Lung (tissue), 12 donors: ENCODE measurements around the gene MED13L. TPM values are rescaled to one million over a fixed set of nuclear protein-coding genes. Genes with fewer than 3 reads are reported as not detected.

Experiments
- ATAC-seq: fragments of 200-7000 bp; cut with Tn5 transposase; one replicate; pipeline ENCODE4 v1.9.1; 2020; ENCODE audit warnings: moderate number of reproducible peaks; ENCODE audit not compliant: insufficient read depth, low FRiP score
- DNase-seq, 3 donors: peaks; one replicate each; pipeline ENCODE4 v3.0.0-alpha.2; 2013 to 2017
- H3K27ac ChIP-seq, 2 donors: one replicate each; pipeline ENCODE4 v1.5.1; 2013; ENCODE audit warnings: mild to moderate bottlenecking in 2 of 2, moderate library complexity in 2 of 2, control low read depth in 1 of 2, inconsistent platforms in 1 of 2, low read depth in 1 of 2, low read length in 1 of 2
- H3K27me3 ChIP-seq, 3 donors: one replicate each; pipeline ENCODE4 v1.5.1; 2013; ENCODE audit warnings: low read length in 2 of 3; ENCODE audit not compliant: control insufficient read depth in 3 of 3, insufficient read depth in 3 of 3
- H3K36me3 ChIP-seq, 4 donors: one replicate each; pipeline ENCODE4 v1.5.1; 2013; ENCODE audit warnings: low read length in 4 of 4, mild to moderate bottlenecking in 1 of 4, moderate library complexity in 1 of 4; ENCODE audit not compliant: control insufficient read depth in 4 of 4, insufficient read depth in 4 of 4
- H3K4me1 ChIP-seq, 5 donors: one replicate each; pipeline ENCODE4 v1.5.1; 2013; ENCODE audit warnings: low read length in 5 of 5, mild to moderate bottlenecking in 2 of 5, moderate library complexity in 1 of 5; ENCODE audit not compliant: control insufficient read depth in 5 of 5, insufficient read depth in 5 of 5
- H3K4me3 ChIP-seq: one replicate; pipeline ENCODE4 v1.5.1; 2013; ENCODE audit warnings: mild to moderate bottlenecking, control low read depth, moderate library complexity
- H3K9ac ChIP-seq, 2 donors: one replicate each; pipeline ENCODE4 v1.5.1; 2013; ENCODE audit warnings: low read length in 2 of 2, control low read depth in 1 of 2; ENCODE audit not compliant: insufficient read depth in 1 of 2
- H3K9me3 ChIP-seq, 4 donors: one replicate each; pipeline ENCODE4 v1.5.1; 2013; ENCODE audit warnings: low read length in 3 of 4, mild to moderate bottlenecking in 1 of 4, moderate library complexity in 1 of 4; ENCODE audit not compliant: control insufficient read depth in 4 of 4, insufficient read depth in 3 of 4
- CTCF ChIP-seq: IDR thresholded peaks from 2 replicates; pipeline ENCODE4 v1.5.1; 2012; ENCODE audit warnings: mild to moderate bottlenecking; ENCODE audit errors: control extremely low read depth, extremely low read depth
- WGBS, 2 donors: extraction: QIAGEN DNeasy Blood & Tissue Kit; methylation state at CpG; one replicate each; pipeline ENCODE4 v1.1.7; 2013; 5-methylcytosine and 5-hydroxymethylcytosine counted together
- polyA plus RNA-seq, 2 donors: library from polyadenylated mRNA; stranded (reverse); fragments of 200-250 nt; gene quantifications; one replicate each; pipeline ENCODE4 v1.2.1, GENCODE V29; 2013
- total RNA-seq, 2 donors: library from RNA; depleted of rRNA in 1 of 2; stranded (reverse); fragments of >200 nt in 1 of 2; gene quantifications; one replicate each; pipeline ENCODE4 v1.2.1, GENCODE V29; 2014 to 2021
- donor health status: control.
- donor health status: control.
- donor health status: Bipolar disorder and iron deficiency.
- donor health status: healthy.
- donor health status: DM: yes; HTN: yes; CAD: no.

MED13L gene
- total and polyA plus RNA-seq, 4 donors, result 18.2 to 329 (median 71.4) TPM

- Histone ChIP-seq H3K4me3 (no peak overlapping the region), H3K36me3 (no peaks in the 10 kb centered on the region), H3K27ac (no peak overlapping the region), H3K9ac (no peak overlapping the region), H3K9me3 (peaks cover 0 to 4% (median 0%) of the 10 kb centered on the region in 4 donors), H3K27me3 (no peaks in the 10 kb centered on the region), H3K4me1 (peaks cover 0 to 5% (median 0%) of the 10 kb centered on the region in 5 donors)
- ATAC-seq (no peak), DNase-seq (no peak)
- 79 to 85% methylated on average over 19 of the region's 19 CpGs for WGBS, 2 donors
- no peak for TF ChIP-seq CTCF
Measured at GRCh38 chr12:116313194-116313927, 35.9 kb upstream of the MED13L start.

GRCh38 chr12:116310082-116310481 lies 32.6 kb upstream of the MED13L start:
- ATAC-seq (no peak), DNase-seq (no peak)
- Histone ChIP-seq H3K4me3 (no peak overlapping the region), H3K4me1 (no peaks in the 10 kb centered on the region), H3K27me3 (no peaks in the 10 kb centered on the region), H3K9me3 (peaks cover 0 to 4% (median 1%) of the 10 kb centered on the region in 4 donors), H3K27ac (no peak overlapping the region), H3K36me3 (no peaks in the 10 kb centered on the region), H3K9ac (no peak overlapping the region)
- no peak for TF ChIP-seq CTCF
- 99 to 100% methylated on average over 3 of the region's 3 CpGs for WGBS, 2 donors

- H3K36me3 ChIP-seq, result no peaks in the 10 kb centered on the region
- WGBS, 2 donors, result 47 to 100% methylated on average over 1 of the region's 1 CpG
- no peak overlapping the region for H3K9ac ChIP-seq
- H3K27ac ChIP-seq, result no peak overlapping the region
- no peaks in the 10 kb centered on the region for H3K27me3 ChIP-seq
- no peak for TF ChIP-seq CTCF
- ATAC-seq, result no peak
- peaks cover 0 to 4% (median 1%) of the 10 kb centered on the region in 4 donors for H3K9me3 ChIP-seq
- no peak overlapping the region for H3K4me3 ChIP-seq
- no peak for DNase-seq
- no peaks in the 10 kb centered on the region for H3K4me1 ChIP-seq
Measured at GRCh38 chr12:116309343-116309742, 31.9 kb upstream of the MED13L start.

- H3K9ac ChIP-seq, result no peak overlapping the region
- H3K4me1 ChIP-seq, result peaks cover 0 to 5% (median 3%) of the 10 kb centered on the region in 5 donors
- DNase-seq (no peak), ATAC-seq (no peak)
- H3K4me3 ChIP-seq, result no peak overlapping the region
- no peak overlapping the region for H3K27ac ChIP-seq
- no peaks in the 10 kb centered on the region for H3K36me3 ChIP-seq
- H3K27me3 ChIP-seq, result no peaks in the 10 kb centered on the region
- no peak for TF ChIP-seq CTCF
- 85 to 94% methylated on average over 7 of the region's 7 CpGs for WGBS, 2 donors
- peaks cover 0 to 4% (median 1%) of the 10 kb centered on the region in 4 donors for H3K9me3 ChIP-seq
Measured at GRCh38 chr12:116308647-116309046, 31.2 kb upstream of the MED13L start.
